Measurements from ENCODE around the gene POLR1E. TPM values are rescaled to one million over a fixed set of nuclear protein-coding genes. Genes with fewer than 3 reads are reported as not detected.

POLR1E gene
- total and polyA plus RNA-seq, 2 donors (not counting 3 experiments of a cell fraction or from before 2014, with no cell fraction given), result 9.0 to 21.2 TPM

- Histone ChIP-seq H2AFZ (ENCODE audit: low read depth, low read length) (no peak overlapping the region), H3K9me3 (replicated peaks; ENCODE audit: control insufficient read depth, insufficient read depth, low read length) (no peaks in the 10 kb centered on the region), H3K27ac (ENCODE audit: insufficient read depth, low read depth, low read length) (no peak overlapping the region), H4K20me1 (replicated peaks; ENCODE audit: control insufficient read depth, extremely low read depth, insufficient read depth, low read length) (no peaks in the 10 kb centered on the region), H3K4me2 (ENCODE audit: insufficient read depth, low read length) (no peak overlapping the region), H3K27me3 (ENCODE audit: control insufficient read depth in 2 of 2, insufficient read depth in 2 of 2, low read length in 2 of 2) (no peaks in the 10 kb centered on the region), H3K9me1 (replicated peaks; ENCODE audit: control insufficient read depth, extremely low read depth, insufficient read depth, low read length) (no peaks in the 10 kb centered on the region), H3K4me1 (ENCODE audit: control insufficient read depth, extremely low read depth, insufficient read depth, low read length) (no peaks in the 10 kb centered on the region), H3K79me2 (ENCODE audit: control insufficient read depth, insufficient read depth, low read length) (no peaks in the 10 kb centered on the region), H3K36me3 (ENCODE audit: control insufficient read depth in 2 of 2, extremely low read depth in 1 of 2, insufficient read depth in 2 of 2, low read length in 2 of 2) (peaks cover 2 to 26% of the 10 kb centered on the region in 2 experiments), H3K9ac (replicated peaks; ENCODE audit: extremely low read depth, insufficient read depth, low read length) (no peak overlapping the region), H3K4me3 (replicated peaks in 1 of 3; ENCODE audit: insufficient read depth in 1 of 3, low read depth in 1 of 3, low read length in 3 of 3) (no peak overlapping the region)
- no TSS peak for BruUV-seq (replicated peaks)
- DNase-seq (ENCODE audit: low read depth, low spot score), result no peak
- intact Hi-C loops (cut with micrococcal nuclease), result no loop called here
- dilution Hi-C loops (cut with MboI; ENCODE audit: extremely low pct_ligation_motif_present, low sequenced_read_pairs), result no loop called here
- TF ChIP-seq GATA2 (IDR thresholded peaks at IDR 0.05; ENCODE audit: insufficient read depth, insufficient read length, low read depth, low read length), result no peak
- TF ChIP-seq POLR2A (IDR thresholded peaks at IDR 0.05; ENCODE audit: low read depth, low read length), result no peak
- no peak for FAIRE-seq
- ChIA-PET CTCF (no interaction called here), POLR2A (no interaction called here)
These were observed 54.9 kb downstream of the POLR1E start for GRCh38 chr9:37540634-37541033.

- FAIRE-seq (no peak), DNase-seq (ENCODE audit: low read depth, low spot score) (no peak)
- Histone ChIP-seq H3K9ac (replicated peaks; ENCODE audit: extremely low read depth, insufficient read depth, low read length) (no peak overlapping the region), H3K27ac (ENCODE audit: insufficient read depth, low read depth, low read length) (no peak overlapping the region), H3K4me2 (ENCODE audit: insufficient read depth, low read length) (no peak overlapping the region), H3K27me3 (ENCODE audit: control insufficient read depth in 2 of 2, insufficient read depth in 2 of 2, low read length in 2 of 2) (no peaks in the 10 kb centered on the region), H3K9me1 (replicated peaks; ENCODE audit: control insufficient read depth, extremely low read depth, insufficient read depth, low read length) (no peaks in the 10 kb centered on the region), H4K20me1 (replicated peaks; ENCODE audit: control insufficient read depth, extremely low read depth, insufficient read depth, low read length) (no peaks in the 10 kb centered on the region), H3K36me3 (ENCODE audit: control insufficient read depth in 2 of 2, extremely low read depth in 1 of 2, insufficient read depth in 2 of 2, low read length in 2 of 2) (peaks cover 2 to 22% of the 10 kb centered on the region in 2 experiments), H2AFZ (ENCODE audit: low read depth, low read length) (no peak overlapping the region), H3K4me1 (ENCODE audit: control insufficient read depth, extremely low read depth, insufficient read depth, low read length) (no peaks in the 10 kb centered on the region), H3K4me3 (replicated peaks in 1 of 3; ENCODE audit: insufficient read depth in 1 of 3, low read depth in 1 of 3, low read length in 3 of 3) (no peak overlapping the region), H3K79me2 (ENCODE audit: control insufficient read depth, insufficient read depth, low read length) (no peaks in the 10 kb centered on the region), H3K9me3 (replicated peaks; ENCODE audit: control insufficient read depth, insufficient read depth, low read length) (no peaks in the 10 kb centered on the region)
- TF ChIP-seq GATA2 (IDR thresholded peaks at IDR 0.05; ENCODE audit: insufficient read depth, insufficient read length, low read depth, low read length) (no peak), FOS (IDR thresholded peaks at IDR 0.05; ENCODE audit: borderline replicate concordance, insufficient read depth, low read length) (no peak), POLR2AphosphoS5 (IDR thresholded peaks at IDR 0.05; ENCODE audit: insufficient read depth, low read depth, low read length) (no peak), MAX (IDR thresholded peaks at IDR 0.05; ENCODE audit: insufficient read depth, insufficient read length) (no peak), POLR2A (IDR thresholded peaks at IDR 0.05; ENCODE audit: low read depth, low read length) (no peak), EZH2 (IDR thresholded peaks at IDR 0.05; ENCODE audit: borderline replicate concordance, low read depth, low read length, severe bottlenecking) (no peak), MYC (IDR thresholded peaks at IDR 0.05; ENCODE audit: low read depth, low read length) (no peak), JUN (IDR thresholded peaks at IDR 0.05; ENCODE audit: borderline replicate concordance, insufficient read depth, insufficient read length, low read depth) (no peak)
- TF ChIP-seq, protein P1, sequence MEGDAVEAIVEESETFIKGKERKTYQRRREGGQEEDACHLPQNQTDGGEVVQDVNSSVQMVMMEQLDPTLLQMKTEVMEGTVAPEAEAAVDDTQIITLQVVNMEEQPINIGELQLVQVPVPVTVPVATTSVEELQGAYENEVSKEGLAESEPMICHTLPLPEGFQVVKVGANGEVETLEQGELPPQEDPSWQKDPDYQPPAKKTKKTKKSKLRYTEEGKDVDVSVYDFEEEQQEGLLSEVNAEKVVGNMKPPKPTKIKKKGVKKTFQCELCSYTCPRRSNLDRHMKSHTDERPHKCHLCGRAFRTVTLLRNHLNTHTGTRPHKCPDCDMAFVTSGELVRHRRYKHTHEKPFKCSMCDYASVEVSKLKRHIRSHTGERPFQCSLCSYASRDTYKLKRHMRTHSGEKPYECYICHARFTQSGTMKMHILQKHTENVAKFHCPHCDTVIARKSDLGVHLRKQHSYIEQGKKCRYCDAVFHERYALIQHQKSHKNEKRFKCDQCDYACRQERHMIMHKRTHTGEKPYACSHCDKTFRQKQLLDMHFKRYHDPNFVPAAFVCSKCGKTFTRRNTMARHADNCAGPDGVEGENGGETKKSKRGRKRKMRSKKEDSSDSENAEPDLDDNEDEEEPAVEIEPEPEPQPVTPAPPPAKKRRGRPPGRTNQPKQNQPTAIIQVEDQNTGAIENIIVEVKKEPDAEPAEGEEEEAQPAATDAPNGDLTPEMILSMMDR (IDR thresholded peaks at IDR 0.05; ENCODE audit: extremely low read depth in 1 of 2, insufficient read depth in 1 of 2, low read depth in 1 of 2, low read length in 2 of 2), result no peak
- ChIA-PET POLR2A (no interaction called here), CTCF (no interaction called here)
- dilution Hi-C loops (cut with MboI; ENCODE audit: extremely low pct_ligation_motif_present, low sequenced_read_pairs), result no loop called here
- no TSS peak for BruUV-seq (replicated peaks)
- intact Hi-C loops (cut with micrococcal nuclease), result no loop called here
These were observed 55.7 kb downstream of the POLR1E start for GRCh38 chr9:37541465-37541864.
